Endodermal cell (in vitro differentiated cells): ENCODE results near the gene ARHGEF6. TPM values are rescaled to one million over a fixed set of nuclear protein-coding genes. Genes with fewer than 3 reads are reported as not detected.
A peak's percentile ranks its signal among the peaks of the same experiment; 100 is the strongest.

Experiments
- DNase-seq: peaks from one replicate; pipeline ENCODE4 v3.0.0-alpha.2; 2017
- H3K27ac ChIP-seq: 2 replicates; pipeline ENCODE4 v1.5.1; 2013; ENCODE audit warnings: mild to moderate bottlenecking, low read depth, low read length, moderate library complexity
- H3K27me3 ChIP-seq: 2 replicates; pipeline ENCODE4 v1.6.1; 2013; ENCODE audit warnings: mild to moderate bottlenecking, low read length, moderate library complexity; ENCODE audit not compliant: insufficient read depth, control insufficient read depth, poor library complexity, severe bottlenecking
- H3K36me3 ChIP-seq: 2 replicates; pipeline ENCODE4 v1.7.0; 2013; ENCODE audit warnings: mild to moderate bottlenecking, low read length, moderate library complexity; ENCODE audit not compliant: control insufficient read depth, insufficient read depth
- H3K4me1 ChIP-seq: one replicate; pipeline ENCODE4 v1.7.0; 2013; ENCODE audit warnings: low read length; ENCODE audit not compliant: control insufficient read depth, insufficient read depth
- H3K4me3 ChIP-seq: 2 replicates; pipeline ENCODE4 v1.5.1; 2013; ENCODE audit warnings: mild to moderate bottlenecking, low read length, moderate library complexity
- H3K9ac ChIP-seq: 2 replicates; pipeline ENCODE4 v1.6.1; 2013; ENCODE audit warnings: mild to moderate bottlenecking, low read length, moderate library complexity; ENCODE audit not compliant: poor library complexity, severe bottlenecking; ENCODE audit errors: extremely low read depth
- H3K9me3 ChIP-seq: 2 replicates; pipeline ENCODE4 v1.6.1; 2013; ENCODE audit warnings: mild to moderate bottlenecking, low read length, moderate library complexity; ENCODE audit not compliant: control insufficient read depth
- H3K27ac Mint-ChIP-seq: 2 replicates; pipeline ENCODE4 v1.8.0; 2020; ENCODE audit warnings: mixed read lengths
- H3K27me3 Mint-ChIP-seq: 2 replicates; pipeline ENCODE4 v1.8.0; 2021; ENCODE audit warnings: mild to moderate bottlenecking, mixed read lengths; ENCODE audit not compliant: insufficient read depth
- H3K36me3 Mint-ChIP-seq: 2 replicates; pipeline ENCODE4 v1.8.0; 2020; ENCODE audit warnings: low read depth, mixed read lengths
- H3K4me1 Mint-ChIP-seq: 2 replicates; pipeline ENCODE4 v1.8.0; 2020; ENCODE audit warnings: mixed read lengths
- H3K4me3 Mint-ChIP-seq: 2 replicates; pipeline ENCODE4 v1.8.0; 2020; ENCODE audit warnings: mild to moderate bottlenecking, moderate library complexity, mixed read lengths
- H3K9me3 Mint-ChIP-seq: 2 replicates; pipeline ENCODE4 v1.8.0; 2020; ENCODE audit warnings: mild to moderate bottlenecking, mixed read lengths
- WGBS, 2 experiments: methylation state at CpG; one replicate each; pipeline versions ENCODE4 v1.1.5 to v1.1.7; 2013; ENCODE audit warnings: missing lambda C conversion rate in 2 of 2, mixed read lengths in 1 of 2; ENCODE audit not compliant: insufficient coverage in 1 of 2, insufficient read length in 1 of 2; 5-methylcytosine and 5-hydroxymethylcytosine counted together
- total RNA-seq, 2 donors: library from RNA; stranded (reverse); fragmentation: NEBNext Ultra II Directional in 1 of 2; extraction: Animal tissue kit (Norgen Biotek cat#: 25700) in 1 of 2; gene quantifications; 2 replicates in 1 of 2; 3 replicates in 1 of 2; pipeline ENCODE4 v1.2.1, GENCODE V29; 2021
- TF ChIP-seq, protein P1 (sequence below): fragments of 200-600 bp; sonication (generic); conservative IDR thresholded peaks from 2 replicates; pipeline ENCODE4 v1.5.0; 2021; ENCODE audit warnings: antibody characterized with exemption, mild to moderate bottlenecking

The ARHGEF6 gene
- total RNA-seq, 2 donors from 2014 or later = 1.8 to 2.7 TPM

DNA sequence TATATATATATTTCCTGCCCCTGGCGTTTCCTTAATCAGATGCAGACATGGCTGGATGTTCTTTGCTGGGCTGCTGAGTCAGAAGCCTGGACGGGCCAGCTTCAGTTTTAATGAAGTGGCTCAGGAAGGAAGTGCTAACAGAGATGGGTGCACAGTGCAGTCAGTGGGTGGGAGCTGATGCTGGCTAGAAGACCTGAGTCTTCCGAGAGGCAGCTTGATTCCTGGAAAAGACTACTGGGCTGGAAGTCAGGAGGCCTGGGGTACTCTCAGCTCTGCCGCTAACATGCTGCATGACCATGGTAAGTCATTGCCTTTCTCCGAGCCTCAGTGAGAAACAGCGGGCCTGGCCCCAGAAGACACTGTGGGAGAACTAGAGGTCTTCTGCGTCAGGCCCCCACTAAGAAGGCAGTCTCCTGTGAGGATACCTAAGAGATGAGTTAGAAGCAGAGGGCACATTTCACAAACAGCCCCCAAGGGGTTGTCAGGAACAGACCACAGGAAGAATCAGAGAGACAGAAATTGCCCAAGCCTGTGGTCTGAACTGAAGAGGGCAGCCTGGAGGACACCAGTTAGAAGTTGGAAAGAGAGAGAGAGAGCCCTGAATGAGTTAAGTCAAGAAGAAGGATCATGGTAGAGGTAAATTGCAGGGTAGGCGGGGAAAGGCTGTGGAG is 141.1 kb downstream of the ARHGEF6 start:
- Histone ChIP-seq H3K9ac (no peak overlapping the region), H3K9me3 (no peaks in the 10 kb centered on the region), H3K4me3 (no peak overlapping the region), H3K27ac (no peak overlapping the region), H3K36me3 (no peaks in the 10 kb centered on the region), H3K27me3 (no peaks in the 10 kb centered on the region), H3K4me1 (peaks cover 2% of the 10 kb centered on the region)
- no peak overlapping the region for H3K4me3 Mint-ChIP-seq
- WGBS, 2 experiments = 90 to 93% methylated on average over 3 to 8 of the region's 8 CpGs
- H3K27ac Mint-ChIP-seq = no peak overlapping the region
- no peak for DNase-seq
- peaks cover 57% of the 10 kb centered on the region for H3K9me3 Mint-ChIP-seq
- peaks cover 2% of the 10 kb centered on the region for H3K27me3 Mint-ChIP-seq
- H3K4me1 Mint-ChIP-seq = peaks cover 6% of the 10 kb centered on the region
- TF ChIP-seq, protein P1, sequence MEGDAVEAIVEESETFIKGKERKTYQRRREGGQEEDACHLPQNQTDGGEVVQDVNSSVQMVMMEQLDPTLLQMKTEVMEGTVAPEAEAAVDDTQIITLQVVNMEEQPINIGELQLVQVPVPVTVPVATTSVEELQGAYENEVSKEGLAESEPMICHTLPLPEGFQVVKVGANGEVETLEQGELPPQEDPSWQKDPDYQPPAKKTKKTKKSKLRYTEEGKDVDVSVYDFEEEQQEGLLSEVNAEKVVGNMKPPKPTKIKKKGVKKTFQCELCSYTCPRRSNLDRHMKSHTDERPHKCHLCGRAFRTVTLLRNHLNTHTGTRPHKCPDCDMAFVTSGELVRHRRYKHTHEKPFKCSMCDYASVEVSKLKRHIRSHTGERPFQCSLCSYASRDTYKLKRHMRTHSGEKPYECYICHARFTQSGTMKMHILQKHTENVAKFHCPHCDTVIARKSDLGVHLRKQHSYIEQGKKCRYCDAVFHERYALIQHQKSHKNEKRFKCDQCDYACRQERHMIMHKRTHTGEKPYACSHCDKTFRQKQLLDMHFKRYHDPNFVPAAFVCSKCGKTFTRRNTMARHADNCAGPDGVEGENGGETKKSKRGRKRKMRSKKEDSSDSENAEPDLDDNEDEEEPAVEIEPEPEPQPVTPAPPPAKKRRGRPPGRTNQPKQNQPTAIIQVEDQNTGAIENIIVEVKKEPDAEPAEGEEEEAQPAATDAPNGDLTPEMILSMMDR = no peak
- no peaks in the 10 kb centered on the region for H3K36me3 Mint-ChIP-seq

DNA sequence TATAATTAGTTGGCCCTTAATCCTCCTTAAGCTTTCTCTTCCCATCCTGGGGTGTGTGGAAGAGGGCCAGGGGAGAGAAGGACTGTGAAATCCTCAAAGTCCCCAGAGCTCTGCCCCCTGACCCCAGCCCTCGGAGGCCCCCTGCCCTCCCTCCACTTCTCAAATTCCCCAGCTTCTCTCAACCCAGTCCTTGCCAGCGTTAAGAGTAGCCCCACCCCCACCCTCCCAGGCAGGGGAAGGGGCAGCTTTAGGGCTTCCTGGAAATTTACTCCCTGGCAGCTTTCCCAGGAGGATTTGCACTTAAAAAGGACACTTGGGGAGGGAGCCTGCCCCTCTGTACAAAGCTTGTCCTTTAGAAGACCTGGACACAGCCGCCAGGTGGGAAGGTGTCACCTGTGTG is 144.6 kb downstream of the ARHGEF6 start:
- 28% methylated on average over 2 of the region's 3 CpGs; no CpG with 5 or more reads in 1 of the 2 experiments for WGBS, 2 experiments
- Mint-ChIP-seq H3K36me3 (no peaks in the 10 kb centered on the region), H3K27ac (no peak overlapping the region), H3K9me3 (peaks cover 49% of the 10 kb centered on the region), H3K4me1 (peaks cover 6% of the 10 kb centered on the region), H3K27me3 (no peaks in the 10 kb centered on the region), H3K4me3 (no peak overlapping the region)
- H3K27me3 ChIP-seq = no peaks in the 10 kb centered on the region
- H3K27ac ChIP-seq = no peak overlapping the region
- TF ChIP-seq, protein P1 = no peak
- H3K9ac ChIP-seq = no peak overlapping the region
- H3K9me3 ChIP-seq = no peaks in the 10 kb centered on the region
- no peak overlapping the region for H3K4me3 ChIP-seq
- H3K36me3 ChIP-seq = no peaks in the 10 kb centered on the region
- peak; percentile 78 for DNase-seq
- peaks cover 2% of the 10 kb centered on the region for H3K4me1 ChIP-seq

DNA sequence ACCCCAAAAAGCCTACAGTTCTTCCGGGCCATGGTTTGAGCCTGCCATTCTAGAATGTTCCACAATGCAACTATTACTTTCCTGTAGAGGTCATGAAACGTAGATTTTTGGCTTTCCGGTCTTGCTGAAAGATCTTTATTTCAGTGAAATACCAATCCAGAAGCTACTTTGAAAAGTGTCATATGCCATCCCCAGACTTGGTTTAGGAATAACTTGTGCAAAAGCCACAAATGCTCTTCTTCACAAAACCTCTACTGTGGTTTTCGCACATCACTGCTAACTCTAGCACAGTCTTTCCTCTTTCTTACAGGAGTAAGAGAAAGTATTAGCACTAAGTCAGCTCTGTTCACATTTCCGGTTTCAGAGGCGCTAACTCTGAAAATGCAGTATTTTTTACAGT is 145.5 kb downstream of the ARHGEF6 start:
- no peaks in the 10 kb centered on the region for H3K36me3 Mint-ChIP-seq
- H3K27me3 Mint-ChIP-seq = no peaks in the 10 kb centered on the region
- no peak overlapping the region for H3K4me3 Mint-ChIP-seq

More for the DNA sequence above, 145.5 kb downstream of the ARHGEF6 start:
- no peaks in the 10 kb centered on the region for H3K36me3 ChIP-seq
- no peak overlapping the region for H3K9ac ChIP-seq
- Mint-ChIP-seq H3K27ac (no peak overlapping the region), H3K4me1 (peaks cover 6% of the 10 kb centered on the region), H3K9me3 (peaks cover 49% of the 10 kb centered on the region)
- WGBS, 2 experiments = 95 to 100% methylated on average over 3 to 6 of the region's 6 CpGs
- no peak overlapping the region for H3K4me3 ChIP-seq
- no peaks in the 10 kb centered on the region for H3K9me3 ChIP-seq
- no peak overlapping the region for H3K27ac ChIP-seq
- H3K4me1 ChIP-seq = peaks cover 2% of the 10 kb centered on the region
- H3K27me3 ChIP-seq = no peaks in the 10 kb centered on the region
- TF ChIP-seq, protein P1 = no peak
- no peak for DNase-seq
